ENCODE measurements around the gene PGAM2. TPM values are rescaled to one million over a fixed set of nuclear protein-coding genes. Genes with fewer than 3 reads are reported as not detected.
A peak's percentile ranks its signal among the peaks of the same experiment; 100 is the strongest.

PGAM2 gene
- not detected in 2 replicates for total RNA-seq (2014; rRNA removed; shearing (Covaris generic))
- not detected in 2 replicates for polyA plus RNA-seq (2015; cell fraction: cytosol; rRNA removed)
- polyA plus RNA-seq (2015; cell fraction: nucleus; rRNA removed): not detected in 2 replicates

DNA sequence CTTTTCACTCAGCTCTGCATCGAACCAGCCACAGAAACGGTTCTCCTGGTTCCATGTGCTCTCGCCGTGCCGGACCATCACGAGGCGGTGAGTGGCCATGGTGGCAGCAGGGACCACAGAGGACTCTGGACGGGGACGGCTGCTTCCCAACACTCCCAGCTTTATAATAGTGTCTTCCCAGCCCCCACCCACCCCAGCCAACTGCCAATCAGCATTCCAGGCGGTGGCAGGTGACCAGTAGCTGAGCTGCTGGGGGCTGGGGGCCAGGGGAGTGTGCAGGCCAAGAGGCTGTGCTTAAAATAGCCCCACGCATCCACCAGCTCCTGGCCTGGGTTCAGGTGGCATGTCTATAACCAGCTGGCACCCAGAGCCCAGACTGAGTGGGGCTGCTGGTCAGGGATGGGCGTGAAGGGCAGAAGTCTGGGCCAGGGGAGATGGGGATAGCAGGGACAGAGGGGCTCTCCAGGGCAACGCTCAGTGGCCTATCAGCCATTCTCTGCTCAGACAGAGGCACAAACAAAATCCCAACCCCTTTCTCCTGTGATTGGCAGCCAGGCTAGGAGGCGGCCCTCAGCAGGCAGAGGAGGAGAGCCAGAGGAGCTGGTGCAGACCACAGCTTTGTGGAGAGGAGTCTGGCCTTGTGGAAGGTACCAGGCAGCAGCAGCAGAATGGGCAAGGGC lies at the start of gene PGAM2:
Gene PGAM2 (minus strand): TSS at position 137 of the 680 bp plus-strand sequence. CDS start 38 bp downstream, at position 99.
- in situ Hi-C loops (cut with HindIII; ENCODE audit: low pct_unique_long_range_greater_than_20kb, low sequenced_read_pairs): no loop called here
- DNase-seq (ENCODE audit: low read depth, low spot score): peak; percentile 59

DNA sequence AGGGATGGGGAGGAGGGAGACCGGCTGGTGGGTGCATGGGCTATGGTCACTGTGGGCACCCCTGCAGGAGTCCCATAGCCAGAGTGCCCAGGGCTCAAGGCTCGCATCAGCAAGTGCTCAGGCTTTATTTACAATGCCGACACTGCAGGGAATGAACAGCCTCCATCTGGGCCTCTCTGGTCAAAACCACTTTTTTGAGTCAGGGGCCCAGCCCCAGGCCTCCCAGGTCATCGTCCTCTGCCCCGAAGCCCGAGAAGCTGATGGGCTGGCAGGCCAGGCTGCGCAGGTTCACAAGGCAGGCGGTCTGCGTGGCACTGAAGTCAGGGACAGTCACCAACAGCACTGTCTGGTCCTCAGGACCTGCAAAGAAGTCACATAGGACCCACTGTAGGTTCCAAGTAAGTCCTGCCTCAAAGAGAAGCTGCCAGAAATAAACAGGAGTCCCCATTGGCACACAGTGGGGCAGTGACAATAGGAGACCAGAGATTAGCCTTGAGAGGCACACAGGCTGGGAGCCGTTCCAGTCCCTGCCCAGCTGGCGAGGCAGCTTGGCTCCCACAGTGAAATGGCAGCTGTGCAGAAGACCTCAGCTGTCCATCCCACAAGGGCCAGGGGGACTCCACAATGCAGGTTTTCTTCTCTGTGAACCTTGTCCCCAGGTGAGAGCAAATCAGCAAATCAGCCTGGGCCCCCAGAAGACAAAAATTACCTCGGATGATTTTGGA lies 49.4 kb upstream of the PGAM2 start:
- no peak for DNase-seq (ENCODE audit: low read depth, low spot score)
- in situ Hi-C loops (cut with HindIII; ENCODE audit: low pct_unique_long_range_greater_than_20kb, low sequenced_read_pairs): no loop called here

DNA sequence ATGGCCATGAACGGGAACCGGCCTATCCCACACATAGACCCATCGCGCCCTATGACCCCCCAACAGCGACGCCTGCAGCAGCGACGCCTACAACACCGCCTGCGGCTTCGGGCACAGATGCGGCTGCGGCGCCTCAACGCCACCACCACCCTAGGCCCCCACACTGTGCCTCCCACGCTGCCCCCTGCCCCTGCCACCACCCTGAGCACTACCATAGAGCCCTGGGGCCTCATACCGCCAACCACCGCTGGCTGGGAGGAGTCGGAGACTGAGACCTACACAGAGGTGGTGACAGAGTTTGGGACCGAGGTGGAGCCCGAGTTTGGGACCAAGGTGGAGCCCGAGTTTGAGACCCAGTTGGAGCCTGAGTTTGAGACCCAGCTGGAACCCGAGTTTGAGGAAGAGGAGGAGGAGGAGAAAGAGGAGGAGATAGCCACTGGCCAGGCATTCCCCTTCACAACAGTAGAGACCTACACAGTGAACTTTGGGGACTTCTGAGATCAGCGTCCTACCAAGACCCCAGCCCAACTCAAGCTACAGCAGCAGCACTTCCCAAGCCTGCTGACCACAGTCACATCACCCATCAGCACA lies 48.5 kb upstream of the PGAM2 start:
- in situ Hi-C loops (cut with HindIII; ENCODE audit: low pct_unique_long_range_greater_than_20kb, low sequenced_read_pairs): no loop called here
- no peak for DNase-seq (ENCODE audit: low read depth, low spot score)

DNA sequence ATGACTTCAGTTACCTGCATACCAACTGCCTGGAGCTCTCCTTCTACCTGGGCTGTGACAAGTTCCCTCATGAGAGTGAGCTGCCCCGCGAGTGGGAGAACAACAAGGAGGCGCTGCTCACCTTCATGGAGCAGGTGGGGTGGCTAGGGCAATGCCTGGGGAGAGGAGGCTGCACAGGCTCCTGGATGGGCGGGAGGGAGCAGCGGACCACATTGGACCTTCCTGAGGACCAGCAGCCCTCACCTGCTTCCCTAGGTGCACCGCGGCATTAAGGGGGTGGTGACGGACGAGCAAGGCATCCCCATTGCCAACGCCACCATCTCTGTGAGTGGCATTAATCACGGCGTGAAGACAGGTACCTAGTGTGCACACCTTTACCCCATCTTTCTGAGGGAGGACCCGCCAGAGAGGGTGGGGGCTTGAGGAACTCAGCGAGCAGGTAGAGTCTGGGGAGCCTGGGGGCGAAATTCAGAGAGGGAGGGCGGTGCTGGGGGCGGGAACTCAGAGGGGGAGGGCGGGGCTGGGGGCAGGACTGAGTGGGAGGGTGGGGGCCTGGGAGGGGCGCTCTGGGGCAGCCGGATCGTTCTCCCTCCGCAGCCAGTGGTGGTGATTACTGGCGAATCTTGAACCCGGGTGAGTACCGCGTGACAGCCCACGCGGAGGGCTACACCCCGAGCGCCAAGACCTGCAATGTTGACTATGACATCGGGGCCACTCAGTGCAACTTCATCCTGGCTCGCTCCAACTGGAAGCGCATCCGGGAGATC lies 47.8 kb upstream of the PGAM2 start:
- in situ Hi-C loops (cut with HindIII; ENCODE audit: low pct_unique_long_range_greater_than_20kb, low sequenced_read_pairs): no loop called here
- no peak for DNase-seq (ENCODE audit: low read depth, low spot score)

DNA sequence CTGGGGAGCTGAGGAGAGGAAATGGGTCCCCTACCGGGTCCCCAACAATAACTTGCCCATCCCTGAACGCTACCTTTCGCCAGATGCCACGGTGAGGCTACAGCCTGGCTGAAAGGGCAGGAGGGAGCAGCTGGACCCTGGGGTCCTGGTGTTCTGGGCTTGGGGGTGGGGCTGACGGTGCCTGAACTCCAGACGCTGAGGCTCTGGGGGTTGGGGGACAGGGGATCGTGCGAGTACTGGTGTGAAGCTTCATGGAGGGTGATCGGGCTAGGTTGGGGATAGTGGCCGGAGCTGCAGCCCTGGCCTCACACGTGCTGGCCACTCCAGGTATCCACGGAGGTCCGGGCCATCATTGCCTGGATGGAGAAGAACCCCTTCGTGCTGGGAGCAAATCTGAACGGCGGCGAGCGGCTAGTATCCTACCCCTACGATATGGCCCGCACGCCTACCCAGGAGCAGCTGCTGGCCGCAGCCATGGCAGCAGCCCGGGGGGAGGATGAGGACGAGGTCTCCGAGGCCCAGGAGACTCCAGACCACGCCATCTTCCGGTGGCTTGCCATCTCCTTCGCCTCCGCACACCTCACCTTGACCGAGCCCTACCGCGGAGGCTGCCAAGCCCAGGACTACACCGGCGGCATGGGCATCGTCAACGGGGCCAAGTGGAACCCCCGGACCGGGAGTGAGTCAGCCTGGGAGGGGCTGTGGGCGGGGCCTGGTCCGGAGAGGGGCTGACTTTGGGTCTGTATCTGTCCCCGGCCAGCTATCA lies 47.0 kb upstream of the PGAM2 start:
- in situ Hi-C loops (cut with HindIII; ENCODE audit: low pct_unique_long_range_greater_than_20kb, low sequenced_read_pairs): no loop called here
- DNase-seq (ENCODE audit: low read depth, low spot score): no peak

DNA sequence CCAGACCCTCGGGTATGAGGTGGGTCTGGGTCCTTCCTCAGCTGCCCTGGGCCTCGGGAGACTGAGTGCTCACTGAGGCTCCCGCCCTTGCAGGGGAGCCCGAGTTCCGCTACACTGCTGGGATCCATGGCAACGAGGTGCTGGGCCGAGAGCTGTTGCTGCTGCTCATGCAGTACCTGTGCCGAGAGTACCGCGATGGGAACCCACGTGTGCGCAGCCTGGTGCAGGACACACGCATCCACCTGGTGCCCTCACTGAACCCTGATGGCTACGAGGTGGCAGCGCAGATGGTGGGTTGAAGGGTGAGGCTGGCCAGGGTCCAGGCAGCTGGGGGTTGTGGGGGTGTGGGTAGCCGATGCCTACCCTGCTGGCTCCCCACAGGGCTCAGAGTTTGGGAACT lies 46.4 kb upstream of the PGAM2 start:
- no peak for DNase-seq (ENCODE audit: low read depth, low spot score)
- in situ Hi-C loops (cut with HindIII; ENCODE audit: low pct_unique_long_range_greater_than_20kb, low sequenced_read_pairs): no loop called here

DNA sequence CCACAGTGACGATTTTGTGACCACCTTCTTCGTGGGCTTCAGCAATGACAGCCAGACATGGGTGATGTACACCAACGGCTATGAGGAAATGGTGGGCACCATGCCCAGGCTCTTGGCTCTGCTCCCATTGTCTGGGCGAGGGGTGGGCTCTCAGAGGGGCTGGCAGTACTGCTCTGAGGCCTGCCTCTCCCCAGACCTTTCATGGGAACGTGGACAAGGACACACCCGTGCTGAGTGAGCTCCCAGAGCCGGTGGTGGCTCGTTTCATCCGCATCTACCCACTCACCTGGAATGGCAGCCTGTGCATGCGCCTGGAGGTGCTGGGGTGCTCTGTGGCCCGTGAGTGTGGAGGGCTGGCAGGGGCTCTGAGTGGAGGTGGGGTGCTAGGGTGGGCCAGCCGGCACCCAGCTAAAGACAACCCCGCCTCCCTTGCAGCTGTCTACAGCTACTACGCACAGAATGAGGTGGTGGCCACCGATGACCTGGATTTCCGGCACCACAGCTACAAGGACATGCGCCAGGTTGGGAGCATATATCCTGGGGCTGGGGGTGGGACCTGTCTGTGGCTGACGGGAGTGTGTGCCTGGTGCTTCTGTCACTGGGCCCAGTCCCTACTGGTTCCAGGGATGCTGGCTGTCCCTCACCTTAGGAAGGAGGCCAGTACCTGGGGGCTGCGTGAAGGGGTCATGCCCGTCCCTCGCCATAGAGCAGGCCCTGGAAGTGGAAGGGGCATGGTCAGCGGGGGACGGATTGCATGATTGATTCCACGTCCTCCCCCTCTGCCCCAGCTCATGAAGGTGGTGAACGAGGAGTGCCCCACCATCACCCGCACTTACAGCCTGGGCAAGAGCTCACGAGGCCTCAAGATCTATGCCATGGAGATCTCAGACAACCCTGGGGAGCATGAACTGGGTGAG lies 45.6 kb upstream of the PGAM2 start:
- DNase-seq (ENCODE audit: low read depth, low spot score): no peak
- in situ Hi-C loops (cut with HindIII; ENCODE audit: low pct_unique_long_range_greater_than_20kb, low sequenced_read_pairs): no loop called here

DNA sequence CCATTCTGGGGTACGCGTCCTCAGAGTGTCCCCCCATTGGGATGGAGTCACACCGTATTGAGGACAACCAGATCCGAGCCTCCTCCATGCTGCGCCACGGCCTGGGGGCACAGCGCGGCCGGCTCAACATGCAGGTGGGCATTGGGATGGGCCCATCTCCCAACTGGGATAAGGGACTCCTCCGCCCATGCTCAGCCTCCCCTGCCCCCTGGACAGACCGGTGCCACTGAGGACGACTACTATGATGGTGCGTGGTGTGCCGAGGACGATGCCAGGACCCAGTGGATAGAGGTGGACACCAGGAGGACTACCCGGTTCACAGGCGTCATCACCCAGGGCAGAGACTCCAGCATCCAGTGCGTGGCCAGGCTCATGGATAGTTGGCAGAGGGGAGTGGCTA lies 44.6 kb upstream of the PGAM2 start:
- DNase-seq (ENCODE audit: low read depth, low spot score): no peak
- in situ Hi-C loops (cut with HindIII; ENCODE audit: low pct_unique_long_range_greater_than_20kb, low sequenced_read_pairs): no loop called here

DNA sequence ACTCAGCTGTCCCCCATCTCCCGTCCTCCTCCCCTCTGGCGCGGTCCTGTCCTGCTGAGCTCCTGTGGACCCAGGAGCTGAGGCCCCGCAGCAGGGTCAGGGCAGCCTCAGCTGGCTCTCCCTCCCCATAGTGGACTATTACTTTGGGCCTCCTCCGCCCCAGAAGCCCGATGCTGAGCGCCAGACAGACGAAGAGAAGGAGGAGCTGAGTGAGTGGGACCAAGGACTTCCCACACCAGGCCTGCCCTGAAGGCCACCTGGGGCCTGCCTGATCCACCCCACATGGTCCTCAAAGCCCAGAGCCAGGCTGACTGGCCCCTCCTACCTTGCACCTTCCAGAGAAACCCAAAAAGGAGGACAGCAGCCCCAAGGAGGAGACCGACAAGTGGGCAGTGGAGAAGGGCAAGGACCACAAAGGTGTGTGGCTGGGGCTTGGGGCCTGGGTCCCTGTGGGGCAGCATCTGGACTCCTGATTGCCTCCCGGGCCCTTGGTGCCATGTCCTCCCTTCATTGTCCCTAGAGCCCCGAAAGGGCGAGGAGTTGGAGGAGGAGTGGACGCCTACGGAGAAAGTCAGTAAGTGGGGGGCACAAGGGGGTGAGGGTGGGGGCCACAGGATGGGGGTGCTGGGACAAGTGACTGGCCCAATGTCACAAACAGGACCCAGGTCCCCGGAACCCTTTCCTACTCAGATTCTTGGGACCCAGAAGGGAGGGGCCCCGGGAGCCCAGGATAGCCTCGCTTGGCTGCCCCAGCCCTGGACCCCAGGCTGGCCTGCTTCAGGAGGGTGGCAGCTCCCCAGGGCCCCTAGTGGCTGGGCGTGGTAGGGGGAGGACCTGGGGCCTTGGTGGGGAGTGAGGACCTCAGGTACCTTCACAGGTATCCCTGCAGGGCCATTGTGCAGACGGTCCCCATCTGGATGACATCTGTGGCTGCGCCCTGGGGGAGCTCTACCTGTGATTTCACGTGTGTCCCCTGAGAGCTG lies 43.7 kb upstream of the PGAM2 start:
- in situ Hi-C loops (cut with HindIII; ENCODE audit: low pct_unique_long_range_greater_than_20kb, low sequenced_read_pairs): no loop called here
- DNase-seq (ENCODE audit: low read depth, low spot score): no peak

DNA sequence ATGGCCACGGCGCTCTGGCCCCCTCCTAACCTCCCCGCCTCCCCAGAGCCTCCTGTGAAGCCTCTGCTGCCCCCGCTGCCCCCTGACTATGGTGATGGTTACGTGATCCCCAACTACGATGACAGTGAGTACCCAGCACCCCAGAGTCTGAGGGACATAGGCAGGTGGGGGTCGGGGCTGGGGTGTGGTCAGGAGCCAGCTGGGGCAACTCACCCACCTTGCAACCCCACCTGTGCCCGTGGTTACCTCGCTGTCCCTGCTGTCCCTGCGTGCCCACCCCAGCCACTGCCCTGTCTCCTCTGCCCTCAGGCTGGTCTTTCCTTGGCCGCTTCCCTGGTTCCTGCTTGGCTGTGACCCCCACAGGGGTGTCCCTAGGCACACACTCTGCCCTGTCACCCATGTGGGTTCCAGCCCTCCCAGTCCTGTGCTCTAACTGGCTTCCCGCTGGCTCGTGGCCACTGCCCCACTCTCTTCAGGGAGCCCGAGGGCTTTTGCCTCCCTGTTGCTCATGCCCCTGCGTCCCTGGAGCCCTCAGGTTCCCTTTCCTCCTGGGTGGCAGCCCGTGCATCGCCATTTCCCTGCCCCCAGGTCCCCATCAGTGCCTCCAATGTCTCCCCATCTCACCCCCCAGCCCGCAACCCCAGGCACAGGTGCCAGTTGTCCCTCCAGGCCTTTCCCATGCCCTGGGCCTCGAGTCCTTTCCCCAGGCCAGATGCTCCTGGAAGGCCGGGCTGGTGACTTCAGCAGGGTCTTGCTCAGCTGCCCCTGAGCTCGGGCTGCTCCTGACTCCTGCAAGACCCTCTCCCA lies 42.8 kb upstream of the PGAM2 start:
- no peak for DNase-seq (ENCODE audit: low read depth, low spot score)
- in situ Hi-C loops (cut with HindIII; ENCODE audit: low pct_unique_long_range_greater_than_20kb, low sequenced_read_pairs): no loop called here

DNA sequence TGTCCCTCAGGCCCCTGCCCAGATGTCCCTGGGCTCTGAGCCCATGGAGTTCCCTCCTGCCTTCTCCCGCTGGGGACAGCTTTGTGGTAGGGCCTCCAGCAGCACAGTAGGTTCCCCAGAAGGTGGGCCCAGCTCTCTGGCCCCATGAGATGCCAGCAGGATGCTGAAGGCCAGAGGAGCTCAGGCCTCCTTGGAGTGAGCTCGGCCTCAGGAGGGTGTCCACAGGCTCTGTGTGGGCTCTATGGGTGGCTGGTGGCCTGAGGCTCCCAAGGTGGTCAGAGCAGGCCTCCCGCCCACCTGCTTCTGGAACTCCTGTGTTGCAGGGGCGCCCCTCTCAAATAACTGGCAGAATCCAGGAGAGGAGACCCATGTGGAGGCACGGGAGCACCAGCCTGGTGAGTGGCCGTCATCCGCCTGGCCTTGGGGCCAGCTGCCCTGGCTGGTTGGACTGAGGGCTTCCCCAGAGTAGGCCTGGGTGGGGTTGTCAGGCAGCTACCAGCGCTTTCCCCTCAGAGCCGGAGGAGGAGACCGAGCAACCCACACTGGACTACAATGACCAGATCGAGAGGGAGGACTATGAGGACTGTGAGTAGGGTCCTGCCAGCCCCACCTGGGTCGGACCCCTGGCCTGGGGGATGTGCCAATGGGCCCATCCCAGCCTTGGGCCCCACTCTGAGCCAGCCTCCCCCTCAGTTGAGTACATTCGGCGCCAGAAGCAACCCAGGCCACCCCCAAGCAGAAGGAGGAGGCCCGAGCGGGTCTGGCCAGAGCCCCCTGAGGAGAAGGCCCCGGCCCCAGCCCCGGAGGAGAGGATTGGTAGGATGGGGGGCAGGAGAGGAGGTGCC lies 42.0 kb upstream of the PGAM2 start:
- in situ Hi-C loops (cut with HindIII; ENCODE audit: low pct_unique_long_range_greater_than_20kb, low sequenced_read_pairs): no loop called here
- no peak for DNase-seq (ENCODE audit: low read depth, low spot score)

DNA sequence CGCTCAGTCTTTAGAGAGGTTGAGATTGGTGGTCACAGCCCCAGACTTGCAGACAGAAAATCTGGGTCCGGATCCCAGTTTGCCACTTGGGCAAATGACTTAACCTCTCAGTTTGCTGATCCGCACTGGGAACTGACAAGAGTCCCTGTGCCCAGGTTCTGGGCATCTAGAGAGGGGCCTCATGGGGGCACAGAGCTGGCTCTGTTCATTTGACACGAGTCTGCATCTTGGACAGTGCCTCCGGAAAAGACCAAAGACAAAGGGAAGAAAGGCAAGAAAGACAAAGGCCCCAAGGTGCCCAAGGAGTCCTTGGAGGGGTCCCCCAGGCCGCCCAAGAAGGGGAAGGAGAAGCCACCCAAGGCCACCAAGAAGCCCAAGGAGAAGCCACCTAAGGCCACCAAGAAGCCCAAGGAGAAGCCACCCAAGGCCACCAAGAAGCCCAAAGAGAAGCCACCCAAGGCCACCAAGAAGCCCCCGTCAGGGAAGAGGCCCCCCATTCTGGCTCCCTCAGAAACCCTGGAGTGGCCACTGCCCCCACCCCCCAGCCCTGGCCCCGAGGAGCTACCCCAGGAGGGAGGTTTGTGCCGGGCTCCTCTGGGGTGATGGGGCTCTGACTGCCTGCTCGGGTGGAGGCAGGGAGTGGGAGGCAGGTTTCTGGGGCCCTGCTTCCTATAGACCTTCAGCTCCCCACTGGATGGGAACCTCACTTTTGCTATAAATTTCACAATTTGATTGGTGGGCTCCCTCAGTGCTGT lies 41.1 kb upstream of the PGAM2 start:
- no peak for DNase-seq (ENCODE audit: low read depth, low spot score)
- in situ Hi-C loops (cut with HindIII; ENCODE audit: low pct_unique_long_range_greater_than_20kb, low sequenced_read_pairs): no loop called here

DNA sequence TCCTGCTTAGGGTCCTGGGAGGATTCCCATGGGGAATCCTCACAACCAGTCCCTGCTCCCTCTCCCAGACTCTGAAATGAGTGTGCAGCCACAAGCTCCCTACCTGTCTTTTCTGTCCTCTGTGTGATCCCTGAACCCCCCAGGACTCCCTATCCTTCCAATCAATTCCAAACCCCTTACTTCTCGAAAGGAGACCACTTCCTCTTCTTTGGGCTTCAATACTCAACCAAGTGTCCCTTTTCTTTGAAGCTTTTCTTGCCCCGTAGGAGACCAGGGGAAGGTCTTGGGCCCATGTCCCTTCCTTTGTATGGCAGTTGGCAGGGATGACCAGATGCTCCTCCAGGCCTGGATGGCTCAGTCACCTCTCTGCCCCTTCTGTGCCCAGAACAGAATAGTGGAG lies 40.5 kb upstream of the PGAM2 start:
- DNase-seq (ENCODE audit: low read depth, low spot score): no peak
- in situ Hi-C loops (cut with HindIII; ENCODE audit: low pct_unique_long_range_greater_than_20kb, low sequenced_read_pairs): no loop called here
